Bone marrow (tissue), 2 donors: Measurements from ENCODE around the gene GRM8.

Experiments
- DNase-seq, 2 donors: peaks; one replicate each; lab custom pipeline; 2025; lab: John Stamatoyannopoulos, UW

Gene GRM8

DNA sequence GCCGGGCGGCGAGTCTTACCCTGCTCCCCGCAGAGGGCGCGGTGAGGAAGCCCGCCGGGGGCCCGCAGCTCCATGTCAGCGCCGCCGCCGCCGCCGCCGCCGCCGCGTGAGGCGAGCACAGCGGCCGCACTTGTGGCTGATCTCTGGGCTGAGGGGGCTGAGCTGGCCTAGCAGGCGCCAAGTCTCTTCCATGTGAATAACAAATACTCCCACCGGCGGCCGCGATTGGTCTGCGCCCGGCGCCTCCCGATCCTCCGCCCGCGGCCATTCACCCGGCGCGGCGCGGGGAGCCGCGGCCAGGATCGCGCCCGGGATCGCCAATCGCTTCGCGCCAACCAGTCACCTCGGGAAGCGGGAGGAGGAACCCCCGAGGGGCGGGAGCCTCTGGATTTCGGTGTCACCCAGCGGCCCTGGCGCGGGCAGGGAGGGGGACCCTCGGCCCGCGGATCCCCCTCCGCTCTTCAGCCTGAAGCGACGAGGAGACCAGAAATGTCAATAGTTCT is at the start of gene GRM8:
Gene GRM8 (minus strand): TSS at position 164 of the 503 bp plus-strand sequence.
- no peak for DNase-seq

DNA sequence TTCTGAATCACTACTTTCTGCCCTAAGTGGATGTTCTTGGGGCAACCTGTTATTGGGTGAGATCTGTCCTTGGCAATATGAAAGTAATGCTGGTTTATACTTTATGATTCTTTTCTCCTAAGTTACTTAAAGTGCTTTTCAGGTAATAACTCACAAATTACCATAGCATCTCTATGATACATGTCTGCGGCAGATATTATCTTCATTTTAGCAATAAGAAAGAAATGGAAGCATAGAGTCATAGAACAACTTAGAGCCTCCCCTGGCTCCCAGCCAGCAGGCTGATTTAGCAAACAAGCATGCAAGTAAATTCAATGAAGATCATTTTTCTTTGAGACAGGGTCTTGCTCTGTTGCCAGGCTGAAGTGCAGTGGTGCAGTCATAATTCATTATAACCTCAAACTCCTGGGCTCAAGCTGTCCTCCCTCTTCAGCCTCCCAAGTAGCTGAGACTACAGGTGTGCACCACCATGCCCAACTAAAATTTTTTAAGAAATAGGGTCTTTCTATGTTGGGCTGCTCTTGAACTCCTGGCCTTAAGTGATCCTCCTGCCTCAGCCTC is 38.1 kb upstream of the GRM8 start:
- no peak for DNase-seq

DNA sequence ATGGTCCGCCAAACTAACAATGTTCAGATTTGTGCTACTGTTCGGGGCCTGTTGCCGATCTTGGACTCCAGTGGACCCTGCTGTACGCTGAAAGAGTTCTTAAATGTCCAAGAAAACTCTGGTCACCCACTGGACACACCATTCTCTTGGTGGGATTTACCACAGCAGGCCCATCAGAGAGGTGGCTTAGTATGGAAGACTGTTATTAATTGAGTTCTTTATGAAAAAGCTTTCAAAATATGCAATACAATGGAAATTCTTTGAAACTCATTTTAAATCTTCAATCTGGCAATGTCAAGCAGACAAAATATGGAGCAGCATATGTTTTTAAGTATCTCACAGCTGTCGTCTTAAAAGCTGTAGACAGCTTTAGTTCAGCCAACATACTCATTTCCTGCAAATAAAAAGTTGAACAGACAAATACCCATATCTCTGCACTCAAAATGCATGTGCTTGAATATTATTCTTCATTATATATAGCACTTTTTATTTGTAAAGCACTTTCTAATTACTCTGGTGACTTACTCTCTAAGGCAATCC is 37.4 kb upstream of the GRM8 start:
- no peak for DNase-seq

DNA sequence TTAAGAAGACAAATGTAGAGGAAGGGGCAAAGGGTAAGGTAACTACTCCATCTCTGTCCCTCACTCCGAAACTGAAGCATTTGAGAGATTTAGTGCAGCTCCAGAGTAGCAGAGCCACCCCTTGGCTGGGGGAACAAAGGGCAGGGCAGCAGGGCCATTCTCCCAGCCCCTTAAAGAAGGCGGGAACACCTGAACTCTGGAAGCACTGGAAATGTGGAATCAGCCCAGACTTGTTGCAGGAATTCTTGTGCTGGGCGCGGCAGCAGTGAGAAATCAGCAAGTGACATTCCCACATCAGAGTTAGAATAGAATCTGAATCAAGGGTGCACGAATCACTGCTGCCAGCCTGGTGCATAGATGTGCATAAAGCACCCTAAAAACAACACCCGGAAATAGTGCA is 34.4 kb upstream of the GRM8 start:
- DNase-seq = no peak

DNA sequence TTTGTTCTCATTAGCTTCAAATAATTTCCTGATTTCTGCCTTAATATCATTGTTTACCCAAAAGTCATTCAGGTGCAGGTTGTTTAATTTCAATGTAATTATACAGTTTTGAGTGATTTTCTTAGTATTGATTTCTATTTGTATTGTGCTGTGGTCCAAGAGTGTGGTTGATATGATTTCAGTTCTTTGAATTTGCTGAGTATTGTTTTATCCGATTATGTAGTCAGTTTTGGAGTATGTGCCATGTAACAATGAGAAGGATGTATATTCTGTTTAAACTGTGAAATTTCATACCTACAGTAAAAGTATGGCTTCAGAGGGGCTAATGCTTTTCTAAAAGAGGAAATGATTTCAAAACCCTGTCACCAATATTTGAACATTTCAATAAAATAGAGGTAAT is 17.4 kb upstream of the GRM8 start:
- DNase-seq = no peak

DNA sequence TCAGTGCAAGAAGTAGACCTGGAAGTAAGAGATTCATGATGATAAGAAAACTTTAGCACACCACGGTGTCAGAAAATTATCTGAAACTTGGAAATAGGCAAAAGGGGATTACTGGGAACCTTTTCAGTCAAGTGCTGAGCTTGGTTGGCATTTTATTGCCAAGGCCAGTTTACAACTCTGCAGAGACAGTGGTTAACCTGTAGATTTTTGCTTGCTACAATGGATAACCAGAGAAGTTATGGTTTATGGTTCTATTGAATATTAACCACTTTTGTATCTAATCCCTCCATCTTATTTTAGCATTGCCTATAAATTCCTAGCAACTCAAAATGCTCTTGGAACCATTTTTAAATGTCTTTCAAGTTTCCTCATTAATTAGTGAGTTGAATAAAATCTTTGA is 13.3 kb upstream of the GRM8 start:
- DNase-seq = no peak

DNA sequence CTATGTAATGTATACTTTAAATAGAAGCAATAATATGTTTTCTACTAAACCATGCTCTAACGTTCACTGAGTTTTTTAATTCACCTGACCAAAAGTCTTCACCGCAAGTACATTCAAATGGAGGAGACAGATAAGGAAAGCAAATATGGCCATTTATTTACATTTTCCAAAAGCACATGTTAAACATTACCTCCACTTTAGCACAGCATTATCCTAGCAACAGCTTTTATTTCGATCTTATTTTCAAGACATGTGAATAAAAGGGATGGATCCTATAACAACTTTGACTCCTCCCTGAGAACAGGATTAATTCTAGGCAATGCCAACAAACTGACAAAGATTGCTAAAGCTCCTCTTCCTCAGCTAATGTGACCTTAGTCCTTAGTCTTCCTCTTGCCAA is 11.5 kb upstream of the GRM8 start:
- DNase-seq = no peak

DNA sequence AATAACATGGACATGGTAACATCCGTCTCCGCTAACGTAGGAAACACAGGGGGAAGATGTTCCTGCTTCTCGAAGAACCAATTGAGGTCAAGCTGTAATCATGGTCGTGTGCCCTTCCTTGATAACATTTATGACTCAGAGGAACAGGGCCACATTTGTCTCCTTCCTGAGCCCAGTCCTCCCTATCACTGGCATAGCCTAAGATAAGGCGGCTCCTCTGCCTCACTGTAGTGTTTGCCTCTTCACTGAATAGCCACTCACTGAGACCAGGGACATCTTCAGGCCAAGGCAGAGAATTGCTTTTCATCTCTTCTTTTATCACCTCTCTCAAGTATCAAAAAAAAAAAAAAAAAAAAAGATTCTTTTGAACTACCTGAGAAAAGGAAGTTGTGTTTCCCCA is 5.4 kb upstream of the GRM8 start:
- DNase-seq = no peak

DNA sequence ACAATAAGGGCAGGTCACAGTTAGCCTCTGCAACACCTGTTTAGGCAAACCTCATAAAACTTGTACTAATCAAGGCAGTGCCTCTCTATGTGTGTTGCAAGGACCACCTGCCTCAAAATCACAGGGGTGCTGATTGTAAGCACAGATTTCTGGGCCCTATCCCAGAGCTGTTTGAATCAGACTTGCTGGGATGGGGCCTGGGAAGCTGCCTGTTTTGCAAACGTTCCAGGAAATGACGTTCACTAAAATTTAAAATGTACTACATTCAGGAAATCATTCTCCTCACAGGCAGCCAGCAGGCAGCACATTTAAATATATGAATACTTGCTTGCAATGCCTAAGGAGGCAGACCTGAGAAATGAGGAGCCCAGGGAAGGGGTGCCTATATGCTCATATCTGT is 4.3 kb upstream of the GRM8 start:
- DNase-seq = no peak

DNA sequence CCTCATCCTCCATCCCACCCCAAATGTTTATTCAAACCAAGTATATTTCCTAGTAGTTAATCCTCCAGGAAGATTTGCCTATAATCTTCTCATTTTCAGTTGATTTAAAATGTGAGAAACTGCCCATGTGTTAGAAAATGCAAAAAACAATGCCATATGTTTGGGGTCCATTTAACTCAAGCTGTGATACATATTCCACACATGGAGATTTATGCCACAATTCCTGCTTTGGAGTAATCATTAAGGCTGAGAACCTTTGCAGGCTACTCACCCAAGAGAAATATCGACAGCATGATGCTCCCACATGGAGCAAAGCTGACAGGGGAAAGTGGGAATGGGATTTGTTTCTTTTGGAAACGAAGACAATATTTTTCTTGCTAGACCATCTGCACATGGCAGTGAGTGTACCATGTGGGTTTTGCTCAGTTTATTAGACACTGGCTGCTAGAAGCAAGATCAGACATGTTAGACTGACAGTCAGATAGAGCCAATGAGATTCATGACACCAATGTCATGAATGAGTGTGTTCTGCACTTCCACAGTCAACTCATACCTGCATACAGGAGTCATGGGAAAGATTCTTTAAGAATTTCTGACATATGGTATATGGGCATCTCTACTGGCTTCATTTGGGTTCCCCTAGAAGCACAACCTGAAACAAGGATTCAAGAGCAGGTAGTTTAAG is 3.4 kb upstream of the GRM8 start:
- DNase-seq = no peak

DNA sequence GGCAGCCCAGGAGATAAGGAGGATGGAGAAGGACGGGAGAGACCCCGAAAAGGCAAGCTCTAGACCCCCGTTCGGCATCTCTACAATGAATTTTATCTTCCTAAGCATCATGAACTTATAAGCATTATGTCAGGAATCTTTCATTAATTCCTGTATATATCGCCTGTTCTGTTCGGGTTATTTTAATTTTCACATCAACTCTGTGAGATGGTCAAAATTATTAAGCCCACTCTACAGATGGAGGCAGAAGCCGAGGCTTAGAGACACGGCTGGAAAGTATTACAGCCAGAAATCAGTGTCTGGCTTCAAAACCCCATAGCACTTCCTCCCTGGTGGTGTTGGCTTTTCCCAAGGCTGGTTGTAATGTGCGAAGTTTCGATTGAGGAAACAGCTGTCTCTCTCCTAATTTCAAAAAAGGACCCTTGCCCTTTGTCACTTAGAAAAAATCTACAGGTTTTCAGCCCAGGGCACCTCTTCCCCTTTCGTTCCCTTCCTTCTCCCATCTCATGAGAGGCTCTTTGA is 1.5 kb upstream of the GRM8 start:
- no peak for DNase-seq

DNA sequence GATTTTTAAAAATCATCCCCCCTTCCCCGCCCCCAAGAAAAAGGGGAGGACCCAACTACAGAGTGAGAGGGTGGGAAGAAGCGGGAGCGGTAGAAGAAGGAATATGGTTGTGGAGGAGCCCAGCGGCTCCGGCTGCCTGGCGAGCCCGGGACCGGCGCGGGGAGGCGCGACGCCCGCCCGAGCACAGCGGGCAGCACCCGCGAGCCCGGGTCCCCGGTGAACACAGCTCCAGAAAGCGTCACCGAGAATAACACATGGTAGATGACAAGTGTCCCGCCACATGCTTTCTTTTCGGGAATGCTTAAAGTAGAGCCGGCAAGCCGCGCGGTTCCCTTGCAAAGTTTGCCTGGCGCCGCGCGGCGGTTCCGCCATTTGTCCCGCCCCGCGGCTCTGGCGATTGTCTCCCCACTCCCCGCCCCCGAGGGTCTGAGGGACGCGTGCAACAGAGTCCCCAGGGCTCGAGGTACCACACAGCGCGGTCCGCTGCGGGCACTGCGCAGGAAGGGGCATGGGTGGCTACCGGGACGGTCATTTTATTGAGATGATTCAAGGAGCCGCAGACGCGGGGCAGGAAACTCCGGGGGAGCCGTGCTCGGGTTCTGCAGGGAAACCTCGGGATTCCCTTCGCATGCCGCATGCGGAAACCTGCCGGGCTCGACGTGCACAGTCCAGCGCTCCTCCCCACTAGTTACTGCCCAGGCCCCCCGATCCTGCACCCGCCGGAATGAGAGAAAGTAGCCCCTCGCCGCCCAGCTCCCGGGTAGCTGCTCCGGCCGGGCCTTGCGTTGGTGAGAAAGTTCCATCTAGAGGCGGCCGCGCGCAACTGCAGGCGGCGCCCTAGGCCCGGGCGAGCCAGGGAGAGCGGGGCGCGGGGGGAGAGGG is 781 bp upstream of the GRM8 start:
- peak; percentile 47 to 48 for DNase-seq

DNA sequence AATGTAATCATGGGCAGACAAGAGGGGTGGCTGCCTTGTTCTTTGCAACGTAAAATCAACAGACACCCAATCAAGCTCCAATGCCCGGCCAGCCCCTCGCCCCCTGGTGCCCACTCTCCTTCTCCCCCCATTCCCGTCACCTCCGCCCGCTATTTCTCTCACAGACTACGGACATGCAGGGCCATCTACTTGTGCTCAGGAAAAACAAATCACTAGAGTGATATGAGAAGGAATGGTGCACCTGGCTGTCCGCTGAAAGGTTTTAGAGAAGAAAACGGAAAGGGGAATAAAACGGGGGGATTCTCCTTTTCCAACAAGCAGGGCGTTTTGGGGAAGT is 396 bp downstream of the GRM8 start:
- no peak for DNase-seq

DNA sequence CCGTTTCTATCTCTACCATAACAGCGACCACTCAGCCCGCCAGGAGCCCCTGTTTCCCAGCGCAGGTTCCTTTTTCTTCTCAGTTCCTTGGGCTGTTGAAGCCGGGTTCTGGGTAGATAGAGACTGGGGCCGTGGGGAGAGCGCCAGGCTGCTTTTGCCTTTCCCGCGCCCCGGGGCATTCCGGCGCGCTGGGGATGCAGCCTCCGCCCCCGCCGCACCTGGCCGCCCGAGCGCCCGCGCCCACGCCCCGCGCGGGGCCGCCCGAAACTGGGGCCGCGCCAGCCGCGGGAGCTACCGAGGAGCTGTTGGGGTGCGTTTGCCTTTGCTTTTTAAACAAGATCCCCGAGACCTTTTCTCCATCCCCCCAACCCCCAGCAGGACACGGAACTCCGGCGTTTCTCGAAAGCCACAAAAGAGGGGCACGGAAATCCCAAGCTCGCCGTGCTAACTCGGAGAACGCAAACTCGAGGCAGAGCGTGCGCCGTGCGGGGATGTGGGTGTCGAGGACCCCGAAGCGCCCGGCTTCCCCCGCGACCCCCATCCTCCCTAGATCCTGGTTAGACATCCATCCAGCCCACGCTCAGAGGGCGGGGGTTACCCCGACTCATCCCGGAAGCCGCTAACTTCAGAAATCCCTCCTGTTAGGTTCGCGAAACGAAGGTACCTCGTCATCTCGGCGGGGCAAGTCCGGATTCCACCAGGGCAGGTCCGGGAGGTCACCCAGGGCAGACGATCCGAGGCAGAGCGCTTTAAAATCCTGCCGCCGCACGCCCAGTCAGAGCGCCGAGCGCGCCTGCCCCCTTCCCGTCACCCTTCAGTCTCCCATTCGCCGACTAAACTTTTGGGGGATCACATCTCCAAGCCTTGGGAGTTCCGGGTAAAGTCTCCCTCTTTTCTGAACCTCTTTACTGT is 1.0 kb downstream of the GRM8 start:
- no peak for DNase-seq

DNA sequence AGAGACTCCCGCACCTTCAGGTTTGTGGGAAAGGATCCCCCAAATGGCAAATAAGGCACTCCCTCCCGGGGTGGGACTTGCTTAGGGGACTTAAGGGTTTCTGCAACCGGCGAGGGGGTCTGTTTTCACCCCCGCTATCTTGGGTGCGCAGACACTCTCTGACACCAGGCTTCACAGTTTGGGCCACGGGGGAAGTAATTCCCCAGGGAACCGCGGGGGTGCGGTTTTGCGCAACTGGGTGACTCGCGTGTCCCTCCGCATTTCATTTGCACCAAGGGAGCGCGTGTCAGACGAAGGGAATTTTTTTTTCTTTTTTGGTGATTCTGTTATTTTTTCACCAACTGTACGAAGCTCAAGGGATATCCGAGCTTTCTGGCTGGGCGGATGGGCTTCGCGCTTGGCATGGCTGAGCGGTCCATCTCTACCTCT is 1.7 kb downstream of the GRM8 start:
- no peak for DNase-seq

DNA sequence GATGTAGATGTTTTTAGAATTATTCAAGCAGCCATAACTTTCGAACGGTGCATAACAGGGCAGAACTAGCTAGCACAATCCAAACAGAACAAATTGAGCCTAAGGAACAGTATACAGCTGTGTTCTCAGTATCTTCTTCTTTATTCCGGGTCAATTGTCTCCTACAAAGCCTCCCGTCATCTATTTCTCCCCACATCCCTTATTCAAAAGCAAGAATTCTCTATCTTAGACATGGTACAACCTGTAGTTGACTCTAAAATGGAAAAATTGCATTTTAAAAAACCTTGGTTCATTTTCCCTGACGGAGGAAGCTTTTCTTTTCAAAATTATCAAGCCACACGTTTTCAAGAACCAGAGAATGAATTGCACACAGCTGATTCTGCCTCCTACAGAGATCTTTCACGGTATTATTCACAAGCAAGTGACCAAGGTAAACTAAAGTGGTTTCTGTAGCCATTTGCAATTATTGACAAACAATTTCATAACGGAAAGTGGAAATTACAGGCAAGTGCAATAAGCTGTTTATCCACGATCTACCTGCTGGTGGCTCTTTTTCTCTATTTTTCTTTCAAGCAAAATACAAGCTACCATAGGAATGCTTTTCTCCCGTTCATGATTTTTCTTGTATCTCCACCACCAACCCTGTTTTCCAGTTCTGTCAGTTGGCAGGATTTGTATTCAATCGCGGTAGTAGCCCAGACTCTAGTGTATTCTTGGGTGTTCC is 2.3 kb downstream of the GRM8 start:
- DNase-seq = no peak

DNA sequence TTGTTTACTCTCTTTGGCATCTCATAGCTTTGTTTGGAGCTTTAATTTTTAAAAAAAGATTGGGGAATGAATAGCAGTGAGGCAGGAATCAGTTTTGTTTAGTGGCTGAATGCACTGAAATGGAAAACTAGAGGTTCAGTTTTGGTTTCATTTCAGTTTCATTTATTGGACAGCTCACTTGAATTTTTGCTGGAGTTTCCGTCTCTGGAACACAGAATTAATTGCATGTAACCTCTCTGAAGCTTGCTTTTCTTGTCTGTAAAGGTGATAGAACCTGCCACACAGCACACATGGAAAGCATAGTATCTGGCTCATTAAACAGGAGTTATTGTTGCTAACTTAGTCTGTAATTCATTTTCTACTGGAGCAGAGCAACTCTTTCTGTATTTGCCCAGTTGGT is 7.1 kb downstream of the GRM8 start:
- DNase-seq = no peak

DNA sequence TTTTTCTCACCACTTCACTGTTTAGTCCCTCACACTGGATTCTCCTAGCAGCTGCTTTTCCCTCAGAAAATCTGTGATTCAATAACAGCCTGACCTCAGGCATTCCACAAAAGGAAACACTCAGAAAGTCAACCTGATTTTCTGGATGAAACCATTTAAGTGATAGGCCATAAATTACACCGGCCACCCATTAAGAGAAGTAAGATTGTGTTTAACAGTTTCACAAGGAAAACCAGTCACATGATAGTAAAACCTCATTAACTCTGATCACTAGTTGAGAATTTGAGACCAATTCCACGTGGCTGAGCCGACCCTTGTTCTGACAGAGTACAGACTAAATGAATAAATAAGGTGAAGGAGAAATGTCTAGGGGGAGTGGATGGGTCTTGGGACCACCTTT is 7.7 kb downstream of the GRM8 start:
- DNase-seq = no peak

DNA sequence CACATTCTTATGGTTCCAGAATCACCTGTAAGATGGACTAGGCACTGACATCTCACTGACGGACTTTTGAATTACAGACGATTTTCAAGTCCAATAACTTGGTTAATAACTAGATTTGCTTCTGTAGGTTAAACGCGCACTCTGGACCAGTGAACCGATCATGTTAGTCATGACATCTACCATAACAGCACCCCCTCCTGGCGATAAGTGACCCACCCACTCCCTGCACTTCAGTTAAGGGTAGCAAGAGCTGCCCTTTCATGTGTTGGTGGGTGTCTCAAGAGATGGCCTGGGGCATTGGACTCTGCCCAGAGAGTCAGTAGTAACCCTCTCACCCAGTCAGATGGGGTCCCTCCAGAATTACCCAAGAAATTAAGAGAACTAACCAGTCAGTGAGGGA is 12.9 kb downstream of the GRM8 start:
- no peak for DNase-seq

DNA sequence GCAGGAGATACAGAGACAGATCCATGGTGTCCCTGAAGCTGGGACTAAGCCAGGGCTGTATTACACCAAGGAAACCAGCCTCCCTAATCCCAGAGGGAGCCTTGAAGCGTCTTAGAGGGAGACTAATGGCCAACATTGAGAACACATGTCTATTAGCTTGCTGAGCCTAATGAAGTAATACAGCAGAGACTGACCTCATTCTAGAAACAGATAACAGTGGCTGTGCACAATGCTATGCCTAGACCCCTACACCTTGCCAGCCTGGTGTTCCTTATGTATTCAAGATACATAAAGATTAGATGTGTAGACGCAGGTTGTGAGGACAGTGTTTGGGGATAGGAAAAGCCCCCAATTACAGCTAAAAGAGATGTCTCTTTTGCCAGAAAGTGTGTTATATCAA is 19.1 kb downstream of the GRM8 start:
- no peak for DNase-seq

DNA sequence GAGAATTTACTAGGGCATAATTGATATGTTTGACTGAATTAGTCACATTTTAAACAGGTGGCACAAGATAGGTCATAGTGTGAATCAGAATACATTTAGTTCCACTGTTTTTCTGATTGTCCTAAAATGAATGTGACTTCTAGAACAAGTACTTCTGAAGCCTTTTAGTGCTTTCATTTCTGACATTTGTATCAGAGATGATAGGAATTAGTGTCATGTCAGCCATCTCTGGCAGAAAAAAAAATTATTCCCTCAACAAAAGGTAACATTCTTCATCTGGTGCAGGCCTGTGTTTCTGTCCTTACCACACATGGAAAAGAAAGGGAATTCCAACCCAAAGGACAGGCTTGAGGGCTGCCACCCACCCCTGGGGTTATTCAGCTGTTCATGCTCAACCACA is 21.3 kb downstream of the GRM8 start:
- no peak for DNase-seq
